GM21825 (cell line): Measurements from ENCODE around the gene KLF6.

Experiments
- ATAC-seq: cut with Tn5 transposase; IDR thresholded peaks from one replicate; pipeline ENCODE4 v1.9.1; 2021; ENCODE audit warnings: mild to moderate bottlenecking, moderate library complexity; ENCODE audit not compliant: unreplicated experiment

KLF6 gene

GRCh38 chr10:3784510-3785250 is at the start of gene KLF6:
Gene KLF6, minus strand, starts transcription at chr10:3785209. Its CDS starts 195 bp downstream, at chr10:3785014.
- no peak for ATAC-seq

- ATAC-seq, result no peak
These were observed 49.4 kb upstream of the KLF6 start for GRCh38 chr10:3834404-3834803.

DNA sequence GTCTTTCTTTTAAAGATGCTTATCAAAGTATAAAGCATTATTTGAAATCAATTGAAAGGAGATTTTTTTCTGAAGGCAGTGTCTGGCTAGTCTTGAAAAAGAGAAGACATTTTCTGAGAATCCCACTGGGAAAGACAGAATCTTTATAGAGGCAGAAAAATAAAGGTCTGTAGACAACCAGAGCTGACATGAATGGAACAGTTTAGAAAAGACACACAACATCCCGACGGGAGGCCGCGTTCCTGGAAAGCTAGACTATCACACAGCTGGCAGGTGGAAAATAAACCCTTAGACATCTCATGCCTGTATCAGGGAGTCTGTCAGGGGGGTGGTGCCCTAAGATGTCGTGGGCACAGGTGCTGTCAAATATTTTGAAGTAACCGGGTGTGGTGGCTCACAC is 48.0 kb upstream of the KLF6 start:
- no peak for ATAC-seq

GRCh38 chr10:3832022-3832786 is 47.2 kb upstream of the KLF6 start:
- no peak for ATAC-seq

DNA sequence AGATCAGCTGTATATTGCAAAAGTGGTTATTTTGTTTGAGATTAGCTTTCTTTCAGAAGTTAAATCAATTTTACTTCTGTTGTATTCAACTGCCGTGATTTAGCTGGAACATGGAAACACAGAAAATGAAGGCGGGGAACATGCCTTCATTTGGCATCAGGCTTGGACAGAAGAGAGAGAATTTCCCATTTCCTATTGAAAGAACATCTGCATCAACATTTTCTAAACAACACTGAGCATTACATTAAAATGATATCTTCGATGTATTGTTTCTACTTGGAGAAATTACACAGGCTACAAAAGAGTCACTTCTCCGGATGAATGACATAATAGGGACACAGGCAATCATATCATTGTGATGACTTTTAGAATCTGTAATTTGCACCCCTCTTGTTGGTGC is 46.6 kb upstream of the KLF6 start:
- ATAC-seq, result no peak

- ATAC-seq, result no peak
These were observed 45.9 kb upstream of the KLF6 start for GRCh38 chr10:3830946-3831345.

DNA sequence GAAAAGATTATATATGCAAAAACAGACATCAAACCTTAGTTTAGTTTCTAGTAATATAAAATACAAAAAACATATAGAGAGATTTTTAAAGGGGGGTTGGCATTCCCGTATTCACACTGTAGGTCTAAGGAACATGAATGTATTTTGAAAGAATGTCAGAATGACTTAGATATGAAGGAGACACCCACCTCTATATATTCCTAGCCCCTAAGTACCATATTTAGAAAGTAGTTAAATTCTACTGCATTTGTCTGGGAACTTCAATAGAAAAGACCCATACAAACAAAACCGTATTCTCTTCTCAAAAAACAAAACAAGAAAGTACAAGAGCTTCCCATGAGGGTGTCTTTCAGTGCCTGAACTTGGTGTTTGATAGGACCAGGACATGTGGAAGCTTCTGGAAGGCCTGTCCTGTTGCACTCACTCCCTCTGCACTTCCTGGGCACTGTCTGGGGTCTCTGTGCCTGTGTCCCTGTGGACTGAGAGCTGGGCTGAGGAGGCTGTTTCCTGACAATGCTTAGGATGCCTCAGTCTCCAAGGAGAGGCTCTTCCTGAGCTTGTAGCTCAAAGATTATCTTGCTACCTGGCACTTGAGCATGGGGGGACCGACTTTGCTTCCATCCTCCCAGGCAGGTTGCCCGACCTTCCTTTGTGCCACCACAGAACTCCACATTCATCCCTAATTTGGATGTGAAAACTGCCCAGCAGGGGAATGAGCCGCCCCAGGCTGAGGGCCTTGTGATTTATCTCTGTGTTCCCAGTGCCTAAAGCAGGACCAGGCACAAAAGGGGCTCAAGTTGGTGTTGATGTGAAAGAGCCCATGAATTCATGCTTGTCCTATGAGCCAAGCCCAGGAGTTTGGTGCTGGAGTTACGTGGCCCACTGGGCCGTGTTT is 44.4 kb upstream of the KLF6 start:
- no peak for ATAC-seq

DNA sequence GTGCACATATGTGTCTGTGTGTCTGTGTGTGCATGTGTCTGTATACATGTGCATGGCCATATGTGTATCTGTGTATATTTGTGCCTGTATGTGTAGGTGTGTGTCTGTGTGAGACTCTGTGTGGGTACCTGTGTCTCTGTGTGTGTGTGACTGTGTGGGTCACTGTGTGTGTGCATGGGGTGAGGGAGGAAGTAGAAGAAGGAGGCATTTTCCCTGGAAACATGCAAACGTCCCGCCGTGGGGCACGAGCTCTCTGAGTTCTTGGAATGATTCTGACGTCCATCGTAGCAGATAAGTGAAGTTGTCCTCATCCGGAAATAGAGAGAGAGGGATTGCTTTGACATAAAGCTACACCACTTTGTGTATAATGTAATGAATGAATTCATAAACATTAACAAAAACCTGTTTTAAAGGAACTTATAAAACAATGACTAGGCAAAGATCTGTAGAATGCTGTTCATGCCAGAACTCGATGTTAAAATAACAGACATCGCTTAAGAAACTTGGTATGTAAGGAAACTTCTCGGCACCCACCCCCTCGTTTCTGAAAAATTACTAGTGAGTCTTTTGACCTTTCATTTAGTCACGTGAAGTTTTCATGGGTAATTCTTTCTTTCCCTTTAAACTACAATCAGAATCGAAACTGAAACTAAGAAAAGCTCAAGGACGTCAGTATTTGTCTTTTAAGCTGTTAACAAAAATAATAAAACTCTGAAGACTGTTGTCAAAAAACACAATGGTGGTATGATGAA is 43.6 kb upstream of the KLF6 start:
- no peak for ATAC-seq

GRCh38 chr10:3827768-3828403 is 42.9 kb upstream of the KLF6 start:
- ATAC-seq, result no peak

DNA sequence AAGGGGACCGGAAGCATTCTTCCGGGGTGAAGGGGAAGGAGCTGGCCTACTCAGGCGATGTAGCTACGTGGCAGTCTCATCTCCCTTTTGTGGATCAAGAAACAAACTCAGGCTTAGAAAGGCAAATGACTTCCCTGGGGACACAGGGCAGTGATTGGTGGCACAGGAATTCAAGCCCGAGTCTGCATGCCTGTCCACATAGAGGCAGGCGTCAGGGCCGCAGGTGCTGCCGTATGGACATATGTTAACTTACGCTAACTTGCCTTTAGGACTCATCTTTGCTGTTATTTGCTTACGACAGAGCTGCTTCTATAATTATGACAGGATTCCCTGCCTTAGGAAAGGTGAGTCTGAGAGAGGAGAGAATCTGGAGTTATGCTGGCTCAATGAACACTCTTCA is 42.3 kb upstream of the KLF6 start:
- no peak for ATAC-seq

DNA sequence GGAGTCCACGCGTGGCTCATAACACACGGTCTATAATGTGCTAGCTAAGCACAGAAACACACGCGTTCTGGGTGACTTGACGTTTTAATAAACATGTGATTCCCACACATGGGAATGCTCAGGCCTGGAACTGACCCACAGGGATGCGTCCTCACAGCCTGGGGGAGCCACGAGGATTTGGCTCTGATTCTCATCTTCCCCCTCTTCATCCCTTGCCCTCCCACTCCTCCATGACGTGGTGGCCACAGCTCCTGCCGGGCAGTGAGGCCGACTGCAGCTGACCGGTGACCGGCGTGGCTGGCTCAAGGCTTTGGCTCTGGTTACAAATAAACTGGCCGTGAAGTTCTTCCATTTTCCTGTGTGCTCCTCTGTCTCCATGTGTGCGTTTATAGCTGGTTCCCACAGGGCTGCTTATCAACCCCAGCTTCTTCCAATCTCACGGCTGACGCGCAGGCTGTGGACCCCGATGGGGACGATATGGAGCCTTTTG is 40.9 kb upstream of the KLF6 start:
- ATAC-seq, result no peak

DNA sequence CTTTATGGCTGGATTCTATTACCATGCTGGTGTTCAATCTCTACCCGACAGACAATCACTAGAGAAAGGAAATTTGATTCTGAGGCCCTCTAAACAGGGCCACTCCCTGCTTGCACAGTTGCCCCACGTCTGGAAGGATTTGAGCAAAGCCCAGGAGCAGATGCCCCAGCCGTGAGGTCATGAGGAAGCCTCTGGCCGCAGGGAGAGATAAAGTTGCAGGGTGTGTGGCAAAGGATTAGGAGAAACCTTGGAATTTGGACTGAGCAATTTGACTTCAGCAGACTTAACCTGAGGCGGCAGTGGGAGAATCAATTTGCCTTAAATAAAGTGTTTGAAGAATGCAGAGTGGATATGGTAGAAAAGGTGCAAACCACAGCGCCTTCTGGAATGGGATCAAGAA is 40.2 kb upstream of the KLF6 start:
- ATAC-seq, result no peak

DNA sequence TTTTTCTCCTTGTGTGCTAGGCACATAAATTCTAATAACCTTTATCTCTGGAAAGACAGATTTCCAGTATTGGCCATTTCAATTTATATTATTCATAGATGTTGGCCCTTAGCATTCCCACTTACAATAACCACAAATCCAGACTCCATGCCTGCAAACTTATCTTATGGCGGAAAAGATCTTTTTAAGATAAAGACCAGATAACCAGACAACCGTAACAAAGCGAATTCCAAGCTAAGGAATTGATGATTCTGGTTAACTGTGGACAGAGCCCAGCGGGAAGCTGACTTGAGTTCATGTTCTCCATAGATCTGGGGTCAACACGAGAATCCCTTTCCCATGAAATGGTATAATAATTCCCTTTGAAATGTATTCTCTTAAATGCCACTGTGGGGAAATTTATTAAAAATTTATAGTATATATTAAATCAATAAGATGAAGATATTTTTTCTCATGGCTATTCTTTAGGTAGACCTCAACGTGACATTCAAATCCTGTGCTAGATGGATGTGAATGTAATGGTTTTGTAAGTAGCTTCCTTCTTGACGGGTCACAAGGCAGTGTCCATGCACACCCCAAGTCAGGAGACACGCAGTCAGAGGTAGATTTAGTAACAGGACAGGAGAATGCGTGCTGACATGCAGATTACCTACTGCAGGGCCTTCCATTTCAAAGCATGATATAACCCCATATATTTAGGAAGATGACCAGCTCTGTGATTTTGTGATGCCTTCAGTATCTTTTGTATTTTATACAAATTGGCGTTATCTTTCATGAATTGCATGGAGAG is 37.7 kb upstream of the KLF6 start:
- ATAC-seq, result no peak

DNA sequence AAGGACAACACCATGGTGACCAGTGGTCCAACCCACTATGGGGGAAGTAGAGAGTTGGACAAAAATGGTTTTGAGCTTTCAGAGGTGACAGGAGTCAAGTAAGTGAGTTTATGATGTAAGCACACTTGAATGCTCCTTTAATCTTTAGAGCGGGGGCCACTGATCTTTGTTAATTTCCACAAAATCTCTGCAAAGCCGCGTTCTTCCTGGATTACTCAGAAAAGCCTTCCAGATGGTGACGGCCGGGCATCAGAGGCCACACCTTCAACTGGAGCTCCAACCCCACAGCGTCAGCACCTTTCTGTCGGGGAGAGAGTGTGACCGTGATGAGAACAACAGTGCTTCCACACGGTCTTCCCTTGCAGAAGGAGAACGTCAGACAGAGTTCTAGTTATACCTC is 35.2 kb upstream of the KLF6 start:
- ATAC-seq, result no peak

- ATAC-seq, result no peak
These were observed 32.0 kb upstream of the KLF6 start for GRCh38 chr10:3816995-3817394.

DNA sequence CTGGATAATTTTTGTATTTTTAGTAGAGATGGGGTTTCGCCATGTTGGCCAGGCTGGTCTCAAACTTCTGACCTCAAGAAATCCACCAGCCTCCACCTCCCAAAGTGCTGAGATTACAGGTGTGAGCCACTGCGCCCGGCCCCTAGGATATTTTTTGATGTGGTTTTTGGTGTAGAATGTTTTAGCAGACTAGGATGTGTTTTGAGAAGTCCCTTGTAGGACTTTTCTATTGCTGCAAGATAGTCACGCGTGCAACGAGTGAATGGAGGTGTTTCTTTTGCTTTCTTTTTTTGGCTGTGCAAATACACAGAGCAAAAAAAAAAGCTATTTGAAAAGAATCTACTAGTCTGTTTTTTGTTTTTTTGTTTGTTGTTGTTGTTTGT is 29.8 kb upstream of the KLF6 start:
- no peak for ATAC-seq

DNA sequence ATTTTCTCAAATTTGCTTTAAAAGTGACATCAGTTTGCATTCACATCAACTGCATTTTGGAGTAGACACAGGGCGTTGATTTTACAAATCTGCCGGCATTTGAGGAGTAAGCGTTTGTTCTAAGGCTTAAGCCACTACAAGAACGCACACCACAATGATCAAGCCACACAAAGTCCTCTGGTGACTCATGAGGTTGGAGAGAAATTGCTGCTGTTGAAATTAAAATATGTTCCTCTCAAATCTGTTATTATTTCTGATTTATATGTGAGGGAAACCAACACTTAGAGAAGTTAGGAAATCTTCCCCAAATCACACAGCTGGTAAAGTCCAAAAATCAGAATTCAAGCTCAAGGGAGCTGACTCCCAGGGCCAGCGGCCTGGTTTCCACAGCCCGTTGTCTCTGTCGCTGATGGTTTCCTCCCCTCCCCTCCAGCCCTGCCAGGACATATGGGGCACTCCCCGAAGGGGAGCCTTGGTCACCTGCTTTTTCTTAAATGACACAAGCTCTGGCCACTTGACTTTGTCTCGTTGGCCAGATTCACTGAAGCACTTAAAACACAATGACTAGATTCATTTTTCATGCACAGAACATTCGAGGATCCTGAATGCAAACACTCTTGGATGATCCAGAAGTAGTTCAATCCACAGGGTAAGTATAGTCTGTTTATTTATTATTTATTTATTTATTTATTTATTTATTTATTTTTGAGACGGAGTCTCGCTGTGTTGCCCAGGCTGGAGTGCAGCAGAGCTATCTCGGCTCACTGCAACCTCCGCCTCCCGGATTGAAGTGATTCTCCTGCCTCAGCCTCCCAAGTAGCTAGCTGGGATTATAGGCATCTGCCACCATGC is 29.2 kb upstream of the KLF6 start:
- ATAC-seq, result no peak

DNA sequence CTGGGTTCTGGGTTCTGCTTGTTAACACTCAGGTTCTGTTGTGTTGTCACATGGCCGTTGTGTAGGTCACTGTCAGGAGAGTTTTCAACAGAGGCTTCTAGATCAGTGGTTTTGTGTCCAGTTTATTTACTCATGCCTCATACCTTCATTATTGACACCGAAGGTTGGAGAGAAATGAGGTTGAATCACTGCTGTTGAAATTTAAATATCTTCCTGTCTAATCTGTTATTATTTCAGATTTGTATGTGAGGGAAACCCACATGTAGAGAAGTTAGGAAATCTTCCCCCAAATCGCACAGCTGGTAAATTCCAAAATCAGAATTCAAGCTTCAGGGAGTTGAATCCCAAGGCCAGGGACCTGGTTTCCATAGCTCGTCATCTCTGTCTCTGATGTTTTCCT is 28.3 kb upstream of the KLF6 start:
- no peak for ATAC-seq
